ENCODE data around the gene GAL3ST3.

GAL3ST3 gene

GRCh38 chr11:66084821-66085475 is 36.0 kb upstream of the GAL3ST3 start:
- no peak overlapping the region for H3K23ac ChIP-seq (ENCODE audit: low read length)
- H2BK15ac ChIP-seq (replicated peaks; ENCODE audit: low read depth) = no peak overlapping the region
- H3K79me2 ChIP-seq (ENCODE audit: control insufficient read depth, insufficient read depth, low read length) = peaks cover 11% of the 10 kb centered on the region
- H3K4me2 ChIP-seq (ENCODE audit: low read length) = no peak overlapping the region
- no peak overlapping the region for H3K4ac ChIP-seq (ENCODE audit: low read depth, low read length)
- H3K27ac ChIP-seq (ENCODE audit: low read depth, low read length) = no peak overlapping the region
- H4K8ac ChIP-seq (ENCODE audit: low read depth, low read length) = no peak overlapping the region
- no peak overlapping the region for H3K9ac ChIP-seq (ENCODE audit: low read length)
- H3K36me3 ChIP-seq (ENCODE audit: control insufficient read depth, insufficient read depth, low read length) = no peaks in the 10 kb centered on the region
- H2AK5ac ChIP-seq (ENCODE audit: low read length) = no peak overlapping the region
- no peak overlapping the region for H3K4me3 ChIP-seq (ENCODE audit: low read length)
- no peak for DNase-seq
- no peak overlapping the region for H2BK5ac ChIP-seq (ENCODE audit: low read length)
- H3K27me3 ChIP-seq (ENCODE audit: insufficient read depth, low read length, poor library complexity) = no peaks in the 10 kb centered on the region
- WGBS (ENCODE audit: extremely low coverage, insufficient coverage, low lambda C conversion rate) = no CpG with 5 or more reads among the region's 3 CpGs
- H3K18ac ChIP-seq (ENCODE audit: low read length) = no peak overlapping the region
- peaks cover 2% of the 10 kb centered on the region for H3K4me1 ChIP-seq (ENCODE audit: control insufficient read depth, low read depth, low read length)
- H3K79me1 ChIP-seq (ENCODE audit: low read length) = peaks cover 24% of the 10 kb centered on the region
- no peak overlapping the region for H3K56ac ChIP-seq (ENCODE audit: low read length)
- no peak overlapping the region for H2BK120ac ChIP-seq (ENCODE audit: low read depth, low read length)
- no peak overlapping the region for H4K5ac ChIP-seq (ENCODE audit: low read length)

GRCh38 chr11:66083767-66084166 is 34.8 kb upstream of the GAL3ST3 start:
- Histone ChIP-seq H3K4ac (ENCODE audit: low read depth, low read length) (no peak overlapping the region), H3K79me1 (ENCODE audit: low read length) (peaks cover 28% of the 10 kb centered on the region), H3K36me3 (ENCODE audit: control insufficient read depth, insufficient read depth, low read length) (no peaks in the 10 kb centered on the region), H4K5ac (ENCODE audit: low read length) (no peak overlapping the region), H3K56ac (ENCODE audit: low read length) (no peak overlapping the region), H3K4me3 (ENCODE audit: low read length) (no peak overlapping the region), H2BK5ac (ENCODE audit: low read length) (no peak overlapping the region), H3K79me2 (ENCODE audit: control insufficient read depth, insufficient read depth, low read length) (peaks cover 16% of the 10 kb centered on the region), H4K8ac (ENCODE audit: low read depth, low read length) (no peak overlapping the region), H3K4me1 (ENCODE audit: control insufficient read depth, low read depth, low read length) (peaks cover 2% of the 10 kb centered on the region), H3K27me3 (ENCODE audit: insufficient read depth, low read length, poor library complexity) (no peaks in the 10 kb centered on the region), H3K27ac (ENCODE audit: low read depth, low read length) (no peak overlapping the region), H2BK120ac (ENCODE audit: low read depth, low read length) (no peak overlapping the region), H2BK15ac (replicated peaks; ENCODE audit: low read depth) (no peak overlapping the region), H3K18ac (ENCODE audit: low read length) (no peak overlapping the region), H3K4me2 (ENCODE audit: low read length) (no peak overlapping the region), H2AK5ac (ENCODE audit: low read length) (no peak overlapping the region), H3K23ac (ENCODE audit: low read length) (no peak overlapping the region), H3K9ac (ENCODE audit: low read length) (no peak overlapping the region)
- WGBS (ENCODE audit: extremely low coverage, insufficient coverage, low lambda C conversion rate) = no CpG with 5 or more reads among the region's 3 CpGs
- DNase-seq = no peak

- no peak overlapping the region for H3K9ac ChIP-seq (ENCODE audit: low read length)
- no peak overlapping the region for H4K5ac ChIP-seq (ENCODE audit: low read length)
- no CpG with 5 or more reads among the region's 4 CpGs for WGBS (ENCODE audit: extremely low coverage, insufficient coverage, low lambda C conversion rate)
- no peak overlapping the region for H3K4ac ChIP-seq (ENCODE audit: low read depth, low read length)
- H2BK15ac ChIP-seq (replicated peaks; ENCODE audit: low read depth) = no peak overlapping the region
- H3K79me1 ChIP-seq (ENCODE audit: low read length) = peaks cover 26% of the 10 kb centered on the region
- no peak overlapping the region for H3K23ac ChIP-seq (ENCODE audit: low read length)
- no peak overlapping the region for H3K18ac ChIP-seq (ENCODE audit: low read length)
- DNase-seq = no peak
- no peak overlapping the region for H2BK120ac ChIP-seq (ENCODE audit: low read depth, low read length)
- no peak overlapping the region for H3K4me2 ChIP-seq (ENCODE audit: low read length)
- H3K4me1 ChIP-seq (ENCODE audit: control insufficient read depth, low read depth, low read length) = peaks cover 2% of the 10 kb centered on the region
- no peak overlapping the region for H3K27ac ChIP-seq (ENCODE audit: low read depth, low read length)
- no peaks in the 10 kb centered on the region for H3K27me3 ChIP-seq (ENCODE audit: insufficient read depth, low read length, poor library complexity)
- H3K36me3 ChIP-seq (ENCODE audit: control insufficient read depth, insufficient read depth, low read length) = no peaks in the 10 kb centered on the region
- H2AK5ac ChIP-seq (ENCODE audit: low read length) = no peak overlapping the region
- H3K56ac ChIP-seq (ENCODE audit: low read length) = no peak overlapping the region
- no peak overlapping the region for H3K4me3 ChIP-seq (ENCODE audit: low read length)
- peaks cover 15% of the 10 kb centered on the region for H3K79me2 ChIP-seq (ENCODE audit: control insufficient read depth, insufficient read depth, low read length)
- H4K8ac ChIP-seq (ENCODE audit: low read depth, low read length) = no peak overlapping the region
- no peak overlapping the region for H2BK5ac ChIP-seq (ENCODE audit: low read length)
Measured at GRCh38 chr11:66082946-66083698, 34.2 kb upstream of the GAL3ST3 start.

- no CpG with 5 or more reads among the region's 5 CpGs for WGBS (ENCODE audit: extremely low coverage, insufficient coverage, low lambda C conversion rate)
- Histone ChIP-seq H3K4me2 (ENCODE audit: low read length) (no peak overlapping the region), H3K56ac (ENCODE audit: low read length) (no peak overlapping the region), H3K23ac (ENCODE audit: low read length) (no peak overlapping the region), H3K4me3 (ENCODE audit: low read length) (no peak overlapping the region), H2BK15ac (replicated peaks; ENCODE audit: low read depth) (no peak overlapping the region), H4K8ac (ENCODE audit: low read depth, low read length) (no peak overlapping the region), H3K9ac (ENCODE audit: low read length) (no peak overlapping the region), H3K79me1 (ENCODE audit: low read length) (peaks cover 26% of the 10 kb centered on the region), H3K36me3 (ENCODE audit: control insufficient read depth, insufficient read depth, low read length) (no peaks in the 10 kb centered on the region), H3K27ac (ENCODE audit: low read depth, low read length) (no peak overlapping the region), H2BK5ac (ENCODE audit: low read length) (no peak overlapping the region), H3K79me2 (ENCODE audit: control insufficient read depth, insufficient read depth, low read length) (peaks cover 15% of the 10 kb centered on the region), H2AK5ac (ENCODE audit: low read length) (no peak overlapping the region), H3K27me3 (ENCODE audit: insufficient read depth, low read length, poor library complexity) (no peaks in the 10 kb centered on the region), H4K5ac (ENCODE audit: low read length) (no peak overlapping the region), H3K4ac (ENCODE audit: low read depth, low read length) (no peak overlapping the region), H2BK120ac (ENCODE audit: low read depth, low read length) (no peak overlapping the region), H3K4me1 (ENCODE audit: control insufficient read depth, low read depth, low read length) (peaks cover 2% of the 10 kb centered on the region), H3K18ac (ENCODE audit: low read length) (no peak overlapping the region)
- no peak for DNase-seq
Measured at GRCh38 chr11:66081505-66081904, 32.5 kb upstream of the GAL3ST3 start.

- H3K4ac ChIP-seq (ENCODE audit: low read depth, low read length) = no peak overlapping the region
- H3K4me1 ChIP-seq (ENCODE audit: control insufficient read depth, low read depth, low read length) = peaks cover 2% of the 10 kb centered on the region
- H2BK120ac ChIP-seq (ENCODE audit: low read depth, low read length) = no peak overlapping the region
- H3K18ac ChIP-seq (ENCODE audit: low read length) = no peak overlapping the region
- no peak for DNase-seq
- no peak overlapping the region for H3K9ac ChIP-seq (ENCODE audit: low read length)
- no peak overlapping the region for H3K23ac ChIP-seq (ENCODE audit: low read length)
- H3K27ac ChIP-seq (ENCODE audit: low read depth, low read length) = no peak overlapping the region
- H3K36me3 ChIP-seq (ENCODE audit: control insufficient read depth, insufficient read depth, low read length) = no peaks in the 10 kb centered on the region
- no peak overlapping the region for H3K4me2 ChIP-seq (ENCODE audit: low read length)
- WGBS (ENCODE audit: extremely low coverage, insufficient coverage, low lambda C conversion rate) = no CpG with 5 or more reads among the region's 9 CpGs
- no peak overlapping the region for H3K56ac ChIP-seq (ENCODE audit: low read length)
- H3K79me1 ChIP-seq (ENCODE audit: low read length) = peaks cover 26% of the 10 kb centered on the region
- no peak overlapping the region for H4K5ac ChIP-seq (ENCODE audit: low read length)
- H2BK5ac ChIP-seq (ENCODE audit: low read length) = no peak overlapping the region
- H2BK15ac ChIP-seq (replicated peaks; ENCODE audit: low read depth) = no peak overlapping the region
- H3K27me3 ChIP-seq (ENCODE audit: insufficient read depth, low read length, poor library complexity) = no peaks in the 10 kb centered on the region
- no peak overlapping the region for H4K8ac ChIP-seq (ENCODE audit: low read depth, low read length)
- peaks cover 15% of the 10 kb centered on the region for H3K79me2 ChIP-seq (ENCODE audit: control insufficient read depth, insufficient read depth, low read length)
- H2AK5ac ChIP-seq (ENCODE audit: low read length) = no peak overlapping the region
- H3K4me3 ChIP-seq (ENCODE audit: low read length) = no peak overlapping the region
Measured at GRCh38 chr11:66080055-66080817, 31.3 kb upstream of the GAL3ST3 start.
